Trophoblast cell (in vitro differentiated cells and primary cell): ENCODE data around the gene KLHL13.
A peak's percentile ranks its signal among the peaks of the same experiment; 100 is the strongest.

Experiments
- DNase-seq, 2 donors: peaks; one replicate each; pipeline ENCODE4 v3.0.0-alpha.2; 2016
- H2AFZ ChIP-seq: 2 replicates; pipeline ENCODE4 v1.6.1; 2013; ENCODE audit warnings: low read length, moderate library complexity, mild to moderate bottlenecking; ENCODE audit not compliant: insufficient read depth, poor library complexity
- H2AK5ac ChIP-seq: 2 replicates; pipeline ENCODE4 v1.6.1; 2013; ENCODE audit warnings: mild to moderate bottlenecking, low read length
- H2BK120ac ChIP-seq: 2 replicates; pipeline ENCODE4 v1.6.1; 2013; ENCODE audit warnings: low read length, mild to moderate bottlenecking, moderate library complexity; ENCODE audit not compliant: insufficient read depth, poor library complexity
- H2BK12ac ChIP-seq: 2 replicates; pipeline ENCODE4 v1.6.1; 2013; ENCODE audit warnings: mild to moderate bottlenecking, low read length, moderate library complexity
- H2BK5ac ChIP-seq: 2 replicates; pipeline ENCODE4 v1.6.1; 2013; ENCODE audit warnings: low read length, low read depth, moderate library complexity, mild to moderate bottlenecking; ENCODE audit not compliant: poor library complexity
- H3K14ac ChIP-seq: 2 replicates; pipeline ENCODE4 v1.6.1; 2013; ENCODE audit warnings: mild to moderate bottlenecking, low read length
- H3K18ac ChIP-seq: 2 replicates; pipeline ENCODE4 v1.6.1; 2013; ENCODE audit warnings: mild to moderate bottlenecking, low read length
- H3K23ac ChIP-seq: 2 replicates; pipeline ENCODE4 v1.6.1; 2013; ENCODE audit warnings: low read length
- H3K27ac ChIP-seq: 2 replicates; pipeline ENCODE4 v1.5.1; 2013; ENCODE audit warnings: low read depth, mild to moderate bottlenecking, inconsistent platforms, low read length, moderate library complexity
- H3K27me3 ChIP-seq: 2 replicates; pipeline ENCODE4 v1.6.1; 2013; ENCODE audit warnings: inconsistent platforms, mild to moderate bottlenecking, low read length, moderate library complexity; ENCODE audit not compliant: insufficient read depth
- H3K36me3 ChIP-seq, 2 experiments: 1 replicate in 1 of 2; 2 replicates in 1 of 2; pipeline ENCODE4 v1.6.1; 2013; ENCODE audit warnings: low read length in 2 of 2, mild to moderate bottlenecking in 2 of 2, moderate library complexity in 1 of 2; ENCODE audit not compliant: insufficient read depth in 2 of 2, control insufficient read depth in 1 of 2
- H3K4ac ChIP-seq: 2 replicates; pipeline ENCODE4 v1.6.1; 2013; ENCODE audit warnings: low read depth, mild to moderate bottlenecking, low read length, moderate library complexity
- H3K4me1 ChIP-seq, 2 experiments: 1 replicate in 1 of 2; 2 replicates in 1 of 2; pipeline ENCODE4 v1.6.1; 2013; ENCODE audit warnings: low read length in 2 of 2, mild to moderate bottlenecking in 2 of 2, moderate library complexity in 1 of 2; ENCODE audit not compliant: insufficient read depth in 2 of 2, control insufficient read depth in 1 of 2
- H3K4me2 ChIP-seq: 2 replicates; pipeline ENCODE4 v1.6.1; 2013; ENCODE audit warnings: inconsistent platforms, mild to moderate bottlenecking, low read length, moderate library complexity
- H3K4me3 ChIP-seq: 2 replicates; pipeline ENCODE4 v1.5.1; 2013; ENCODE audit warnings: mild to moderate bottlenecking, low read depth, low read length, inconsistent platforms
- H3K79me1 ChIP-seq: one replicate; pipeline ENCODE4 v1.6.1; 2013; ENCODE audit warnings: low read length
- H3K79me2 ChIP-seq: 2 replicates; pipeline ENCODE4 v1.6.1; 2013; ENCODE audit warnings: low read length, mild to moderate bottlenecking; ENCODE audit not compliant: control insufficient read depth, insufficient read depth, poor library complexity
- H3K9ac ChIP-seq: 2 replicates; pipeline ENCODE4 v1.6.1; 2013; ENCODE audit warnings: mild to moderate bottlenecking, low read length
- H3K9me3 ChIP-seq: 2 replicates; pipeline ENCODE4 v1.6.1; 2013; ENCODE audit warnings: low read depth, mild to moderate bottlenecking, control low read depth, inconsistent platforms, low read length; ENCODE audit not compliant: insufficient read depth
- H4K12ac ChIP-seq: 2 replicates; pipeline ENCODE4 v1.6.1; 2013; ENCODE audit warnings: low read depth, mild to moderate bottlenecking, low read length, moderate library complexity
- H4K8ac ChIP-seq: 2 replicates; pipeline ENCODE4 v1.6.1; 2013; ENCODE audit warnings: low read depth, mild to moderate bottlenecking, low read length, moderate library complexity
- H4K91ac ChIP-seq: one replicate; pipeline ENCODE4 v1.6.1; 2013; ENCODE audit warnings: low read depth, mild to moderate bottlenecking, low read length, moderate library complexity
- WGBS: extraction: QIAGEN DNeasy Blood & Tissue Kit; methylation state at CpG from one replicate; pipeline ENCODE4 v1.1.7; 2013; ENCODE audit warnings: missing lambda C conversion rate; ENCODE audit not compliant: insufficient read length, insufficient coverage; ENCODE audit errors: extremely low coverage; 5-methylcytosine and 5-hydroxymethylcytosine counted together

Gene KLHL13

GRCh38 chrX:118000518-118000917 is 116.1 kb downstream of the KLHL13 start:
- Histone ChIP-seq H2BK12ac (no peak overlapping the region), H2BK120ac (no peak overlapping the region), H3K79me1 (no peaks in the 10 kb centered on the region), H3K4me2 (no peak overlapping the region), H3K27me3 (no peaks in the 10 kb centered on the region), H3K79me2 (no peaks in the 10 kb centered on the region), H3K9ac (no peak overlapping the region), H2AFZ (no peak overlapping the region), H3K4me3 (no peak overlapping the region), H2BK5ac (no peak overlapping the region), H3K4me1 (no peaks in the 10 kb centered on the region), H2AK5ac (no peak overlapping the region), H3K14ac (no peak overlapping the region), H3K36me3 (no peaks in the 10 kb centered on the region), H3K23ac (no peak overlapping the region), H3K27ac (no peak overlapping the region), H4K8ac (no peak overlapping the region), H4K91ac (no peak overlapping the region), H3K18ac (no peak overlapping the region), H3K4ac (no peak overlapping the region), H4K12ac (no peak overlapping the region), H3K9me3 (no peaks in the 10 kb centered on the region)
- DNase-seq: no peak

- Histone ChIP-seq H3K14ac (no peak overlapping the region), H4K12ac (no peak overlapping the region), H3K18ac (no peak overlapping the region), H4K8ac (no peak overlapping the region), H3K27ac (no peak overlapping the region), H2AK5ac (no peak overlapping the region), H3K9ac (no peak overlapping the region), H3K79me2 (no peaks in the 10 kb centered on the region), H3K23ac (no peak overlapping the region), H3K79me1 (no peaks in the 10 kb centered on the region), H2AFZ (no peak overlapping the region), H3K4ac (no peak overlapping the region), H2BK120ac (no peak overlapping the region), H3K27me3 (no peaks in the 10 kb centered on the region), H3K36me3 (no peaks in the 10 kb centered on the region), H2BK5ac (no peak overlapping the region), H3K4me2 (no peak overlapping the region), H2BK12ac (no peak overlapping the region), H4K91ac (no peak overlapping the region), H3K4me1 (no peaks in the 10 kb centered on the region), H3K4me3 (no peak overlapping the region), H3K9me3 (no peaks in the 10 kb centered on the region)
- no CpG with 5 or more reads among the region's 2 CpGs for WGBS
- DNase-seq: no peak
These were observed 118.4 kb downstream of the KLHL13 start for GRCh38 chrX:117998171-117998570.

GRCh38 chrX:117996918-117997480 is 119.6 kb downstream of the KLHL13 start:
- Histone ChIP-seq H2AFZ (no peak overlapping the region), H3K23ac (no peak overlapping the region), H3K36me3 (no peaks in the 10 kb centered on the region), H4K12ac (no peak overlapping the region), H3K4ac (no peak overlapping the region), H3K4me2 (no peak overlapping the region), H3K18ac (no peak overlapping the region), H2BK120ac (no peak overlapping the region), H3K9ac (no peak overlapping the region), H3K9me3 (no peaks in the 10 kb centered on the region), H4K8ac (no peak overlapping the region), H3K14ac (no peak overlapping the region), H3K79me1 (no peaks in the 10 kb centered on the region), H3K27ac (no peak overlapping the region), H2BK12ac (no peak overlapping the region), H3K79me2 (no peaks in the 10 kb centered on the region), H2AK5ac (no peak overlapping the region), H2BK5ac (no peak overlapping the region), H3K4me1 (no peaks in the 10 kb centered on the region), H4K91ac (no peak overlapping the region), H3K4me3 (no peak overlapping the region), H3K27me3 (no peaks in the 10 kb centered on the region)
- WGBS: no CpG with 5 or more reads among the region's 3 CpGs
- DNase-seq: peak; percentile 3 to 54

GRCh38 chrX:117996408-117996807 is 120.2 kb downstream of the KLHL13 start:
- Histone ChIP-seq H3K18ac (no peak overlapping the region), H4K91ac (no peak overlapping the region), H3K27ac (no peak overlapping the region), H3K9me3 (no peaks in the 10 kb centered on the region), H3K9ac (no peak overlapping the region), H3K79me1 (no peaks in the 10 kb centered on the region), H4K8ac (no peak overlapping the region), H3K4me2 (no peak overlapping the region), H2BK5ac (no peak overlapping the region), H2AFZ (no peak overlapping the region), H3K4ac (no peak overlapping the region), H3K36me3 (no peaks in the 10 kb centered on the region), H2AK5ac (no peak overlapping the region), H2BK12ac (no peak overlapping the region), H4K12ac (no peak overlapping the region), H3K4me1 (no peaks in the 10 kb centered on the region), H2BK120ac (no peak overlapping the region), H3K23ac (no peak overlapping the region), H3K27me3 (no peaks in the 10 kb centered on the region), H3K79me2 (no peaks in the 10 kb centered on the region), H3K14ac (no peak overlapping the region), H3K4me3 (no peak overlapping the region)
- WGBS: no CpG with 5 or more reads among the region's 4 CpGs
- peak in 1 of 2 donors; percentile 26 for DNase-seq
